B cell (primary cell): ENCODE data around the gene BAHCC1.

Experiments
- EZH2 ChIP-seq: IDR thresholded peaks from 2 replicates; pipeline ENCODE4 v1.6.1; 2012; ENCODE audit warnings: borderline replicate concordance, low read depth, mild to moderate bottlenecking, moderate library complexity, low read length; ENCODE audit not compliant: insufficient read depth, poor library complexity, severe bottlenecking
- TF ChIP-seq, protein P1 (sequence below): fragments of 200-600 bp; IDR thresholded peaks from one replicate; pipeline ENCODE4 v1.8.0; 2022; ENCODE audit warnings: antibody characterized with exemption, mild to moderate bottlenecking

GRCh38 chr17:81386141-81386645 is 9.1 kb upstream of the BAHCC1 start:
- TF ChIP-seq, protein P1, sequence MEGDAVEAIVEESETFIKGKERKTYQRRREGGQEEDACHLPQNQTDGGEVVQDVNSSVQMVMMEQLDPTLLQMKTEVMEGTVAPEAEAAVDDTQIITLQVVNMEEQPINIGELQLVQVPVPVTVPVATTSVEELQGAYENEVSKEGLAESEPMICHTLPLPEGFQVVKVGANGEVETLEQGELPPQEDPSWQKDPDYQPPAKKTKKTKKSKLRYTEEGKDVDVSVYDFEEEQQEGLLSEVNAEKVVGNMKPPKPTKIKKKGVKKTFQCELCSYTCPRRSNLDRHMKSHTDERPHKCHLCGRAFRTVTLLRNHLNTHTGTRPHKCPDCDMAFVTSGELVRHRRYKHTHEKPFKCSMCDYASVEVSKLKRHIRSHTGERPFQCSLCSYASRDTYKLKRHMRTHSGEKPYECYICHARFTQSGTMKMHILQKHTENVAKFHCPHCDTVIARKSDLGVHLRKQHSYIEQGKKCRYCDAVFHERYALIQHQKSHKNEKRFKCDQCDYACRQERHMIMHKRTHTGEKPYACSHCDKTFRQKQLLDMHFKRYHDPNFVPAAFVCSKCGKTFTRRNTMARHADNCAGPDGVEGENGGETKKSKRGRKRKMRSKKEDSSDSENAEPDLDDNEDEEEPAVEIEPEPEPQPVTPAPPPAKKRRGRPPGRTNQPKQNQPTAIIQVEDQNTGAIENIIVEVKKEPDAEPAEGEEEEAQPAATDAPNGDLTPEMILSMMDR: no peak
- TF ChIP-seq EZH2: no peak
